Measurements from ENCODE around the gene UBXN4. TPM values are rescaled to one million over a fixed set of nuclear protein-coding genes. Genes with fewer than 3 reads are reported as not detected.

The UBXN4 gene
- total and polyA plus RNA-seq, 2 of the 13 experiments (the other 11 are each of a cell fraction or from before 2014, with no cell fraction given) = 74.2 to 104 TPM

- 62% methylated on average over 9 of the region's 9 CpGs for WGBS (ENCODE audit: low lambda C conversion rate)
Observed at GRCh38 chr2:135800513-135801460, 59.1 kb downstream of the UBXN4 start.

More at GRCh38 chr2:135800513-135801460, 59.1 kb downstream of the UBXN4 start:
- Histone ChIP-seq H3K27ac (ENCODE audit: extremely low read length, insufficient read depth, low read length) (no peak overlapping the region), H2AFZ (ENCODE audit: low read length) (no peak overlapping the region), H3K79me2 (ENCODE audit: insufficient read depth, low read length) (no peaks in the 10 kb centered on the region), H3K4me3 (replicated peaks in 1 of 3; ENCODE audit: insufficient read depth in 1 of 3, low read depth in 2 of 3, low read length in 3 of 3) (no peak overlapping the region), H3K27me3 (ENCODE audit: control insufficient read depth in 1 of 2, insufficient read depth in 2 of 2, low read length in 2 of 2) (0 out of 5 replicates have a peak, but pooled peaks cover 0 to 2% of the 10 kb centered on the region in 2 experiments), H4K20me1 (ENCODE audit: insufficient read depth, low read length) (no peaks in the 10 kb centered on the region), H3K4me2 (ENCODE audit: low read depth, low read length) (no peak overlapping the region), H3K9ac (ENCODE audit: insufficient read depth, low read depth, low read length) (no peak overlapping the region), H3K4me1 (ENCODE audit: insufficient read depth, low read length) (no peaks in the 10 kb centered on the region), H3K9me3 (ENCODE audit: low read length) (peaks cover 30% of the 10 kb centered on the region), H3K36me3 (replicated peaks in 1 of 2; ENCODE audit: control insufficient read depth in 1 of 2, insufficient read depth in 2 of 2, low read length in 2 of 2) (no peaks in the 10 kb centered on the region)
- no peak for ATAC-seq
- no TSS peak for BruUV-seq (replicated peaks)
- TF ChIP-seq ZNF143 (CRISPR knock-in tag; IDR thresholded peaks at IDR 0.05) (no peak), TBP (CRISPR knock-in tag; IDR thresholded peaks at IDR 0.05) (no peak), ZSCAN30 (CRISPR knock-in tag; IDR thresholded peaks at IDR 0.05) (no peak), REL (CRISPR knock-in tag; conservative IDR thresholded peaks at IDR 0.05) (no peak), SIX4 (CRISPR knock-in tag; IDR thresholded peaks at IDR 0.05) (no peak), BCLAF1 (IDR thresholded peaks at IDR 0.05) (no peak), PRMT3 (CRISPR knock-in tag; IDR thresholded peaks at IDR 0.05; ENCODE audit: borderline replicate concordance, low read depth) (no peak), SP140L (CRISPR knock-in tag; IDR thresholded peaks at IDR 0.05; ENCODE audit: borderline replicate concordance) (no peak), MAFG (CRISPR knock-in tag; IDR thresholded peaks at IDR 0.05) (no peak), ARID3A (IDR thresholded peaks at IDR 0.05; ENCODE audit: low read depth, low read length) (no peak), TSC22D2 (CRISPR knock-in tag; IDR thresholded peaks at IDR 0.05; ENCODE audit: borderline replicate concordance) (no peak), ZBTB7B (CRISPR knock-in tag; IDR thresholded peaks at IDR 0.05) (no peak), ZNF558 (CRISPR knock-in tag; IDR thresholded peaks at IDR 0.05; ENCODE audit: borderline replicate concordance) (no peak)
- no peak for DNase-seq (ENCODE audit: low spot score)
- FAIRE-seq = no peak
- intact Hi-C loops (cut with micrococcal nuclease; ENCODE audit: unreplicated experiment) (no loop called here), in situ Hi-C loops (cut with HindIII; ENCODE audit: extremely low pct_ligation_motif_present, low pct_unique_long_range_greater_than_20kb) (no loop called here)
- POLR2A ChIA-PET = no interaction called here
- CTCF ChIA-PET (ENCODE audit: low intra/inter-chr PET ratio, low total read pairs) = no interaction called here

All from HepG2 (cell line).